GM21381 (cell line): Measurements from ENCODE around the gene BCL6.
A peak's percentile ranks its signal among the peaks of the same experiment; 100 is the strongest.

Source experiments
- ATAC-seq: cut with Tn5 transposase; IDR thresholded peaks from one replicate; pipeline ENCODE4 v1.9.1; 2021; ENCODE audit warnings: mild to moderate bottlenecking, moderate library complexity; ENCODE audit not compliant: unreplicated experiment

The BCL6 gene

GRCh38 chr3:187740421-187741399, 4.6 kb downstream of the BCL6 start:
- ATAC-seq: no peak

- peak; percentile 41 for ATAC-seq
Measured at GRCh38 chr3:187739561-187740332, 5.5 kb downstream of the BCL6 start.

GRCh38 chr3:187739094-187739560, 6.1 kb downstream of the BCL6 start:
- no peak for ATAC-seq

- ATAC-seq: no peak
Measured at GRCh38 chr3:187738331-187739093, 6.8 kb downstream of the BCL6 start.

- no peak for ATAC-seq
Measured at GRCh38 chr3:187738071-187738330, 7.3 kb downstream of the BCL6 start.

GRCh38 chr3:187737368-187738070, 7.7 kb downstream of the BCL6 start:
- ATAC-seq: no peak

GRCh38 chr3:187737006-187737367, 8.3 kb downstream of the BCL6 start:
- no peak for ATAC-seq

GRCh38 chr3:187736418-187736871, 8.8 kb downstream of the BCL6 start:
- no peak for ATAC-seq

- no peak for ATAC-seq
Measured at GRCh38 chr3:187735837-187736236, 9.4 kb downstream of the BCL6 start.

GRCh38 chr3:187735383-187735782, 9.9 kb downstream of the BCL6 start:
- ATAC-seq: no peak

- ATAC-seq: no peak
Measured at GRCh38 chr3:187734841-187735240, 10.4 kb downstream of the BCL6 start.

GRCh38 chr3:187733371-187733770, 11.9 kb downstream of the BCL6 start:
- ATAC-seq: no peak

- no peak for ATAC-seq
Measured at GRCh38 chr3:187729598-187729997, 15.7 kb downstream of the BCL6 start.

- no peak for ATAC-seq
Measured at GRCh38 chr3:187728940-187729583, 16.2 kb downstream of the BCL6 start.

- no peak for ATAC-seq
Measured at GRCh38 chr3:187728248-187728647, 17.0 kb downstream of the BCL6 start.

GRCh38 chr3:187726564-187726963, 18.7 kb downstream of the BCL6 start:
- no peak for ATAC-seq

GRCh38 chr3:187725653-187726370, 19.5 kb downstream of the BCL6 start:
- ATAC-seq: no peak

GRCh38 chr3:187725224-187725623, 20.0 kb downstream of the BCL6 start:
- ATAC-seq: no peak

GRCh38 chr3:187722206-187722612, 23.1 kb downstream of the BCL6 start:
- no peak for ATAC-seq
